Left ventricle myocardium superior (tissue), 1 donor: Measurements from ENCODE around the gene REX1BD. TPM values are rescaled to one million over a fixed set of nuclear protein-coding genes. Genes with fewer than 3 reads are reported as not detected.

Source experiments
- ATAC-seq: fragments of 200-7000 bp; cut with Tn5 transposase; one replicate; pipeline ENCODE4 v1.9.1; 2020; ENCODE audit warnings: mild to moderate bottlenecking, moderate library complexity
- DNase-seq: peaks from one replicate; pipeline ENCODE4 v3.0.0-alpha.2; 2020
- intact Hi-C: fragments of 100-400 bp; cut with micrococcal nuclease; formaldehyde crosslinking; loops from one replicate; pipeline ENCODE4 v1.11.0; 2022
- total RNA-seq: library from RNA; stranded (reverse); fragmentation: NEBNext Ultra II Directional; extraction: Animal tissue kit (Norgen Biotek cat#: 25700); gene quantifications from one replicate; pipeline ENCODE4 v1.2.1, GENCODE V29; 2021
- donor health status: DM: no; HTN: yes; CAD: no; lungs with severe emphysema.

REX1BD gene
- total RNA-seq, 1 donor from 2014 or later = 75.8 TPM

GRCh38 chr19:18636969-18637629 is 48.5 kb downstream of the REX1BD start, which contains the start of gene KLHL26:
TSS of gene KLHL26 (plus strand) at chr19:18637028. CDS start at chr19:18637055, 27 bp downstream.
- ATAC-seq = no peak
- intact Hi-C loops = no loop called here

GRCh38 chr19:18637673-18638630 is 49.4 kb downstream of the REX1BD start:
- intact Hi-C loops = no loop called here
- no peak for ATAC-seq
- DNase-seq = no peak

More at GRCh38 chr19:18636969-18637629, 48.5 kb downstream of the REX1BD start, which contains the start of gene KLHL26:
- DNase-seq = no peak

- DNase-seq (no peak), ATAC-seq (no peak)
- intact Hi-C loops = no loop called here
Observed at GRCh38 chr19:18639706-18640243, 51.2 kb downstream of the REX1BD start.

Other genes starting within 250 kb of the REX1BD start
- gene PGPEP1, start 248.2 kb upstream of the REX1BD start, total RNA-seq = 41.2 TPM
- 0.27 TPM for gene GDF15, start 202.6 kb upstream of the REX1BD start, total RNA-seq
- gene LRRC25, start 191.2 kb upstream of the REX1BD start, total RNA-seq = 2.9 TPM
- 36.4 TPM for gene SSBP4, start 169.4 kb upstream of the REX1BD start, total RNA-seq
- gene ISYNA1, start 150.7 kb upstream of the REX1BD start, total RNA-seq = 24.4 TPM
- gene ELL, start 66.7 kb upstream of the REX1BD start, total RNA-seq = 9.3 TPM
- 181 TPM for gene FKBP8, start 45.2 kb upstream of the REX1BD start, total RNA-seq
- 43.9 TPM for gene KXD1, start 30.9 kb upstream of the REX1BD start, total RNA-seq
- 725 TPM for gene UBA52, start 16.9 kb upstream of the REX1BD start, total RNA-seq
- 21.4 TPM for gene CRLF1, start 18.0 kb downstream of the REX1BD start, total RNA-seq
- 1.5 TPM for gene TMEM59L, start 24.1 kb downstream of the REX1BD start, total RNA-seq
- gene KLHL26, start 48.2 kb downstream of the REX1BD start, total RNA-seq = 5.8 TPM
- gene CRTC1, start 94.9 kb downstream of the REX1BD start, total RNA-seq = 10.3 TPM
- gene COMP, start 202.5 kb downstream of the REX1BD start, total RNA-seq = not detected
- 37.3 TPM for gene UPF1, start 243.2 kb downstream of the REX1BD start, total RNA-seq